ENCODE data around the gene ZNF80. TPM values are rescaled to one million over a fixed set of nuclear protein-coding genes. Genes with fewer than 3 reads are reported as not detected.

The ZNF80 gene
- polyA plus RNA-seq, 12 donors, result not detected

DNA sequence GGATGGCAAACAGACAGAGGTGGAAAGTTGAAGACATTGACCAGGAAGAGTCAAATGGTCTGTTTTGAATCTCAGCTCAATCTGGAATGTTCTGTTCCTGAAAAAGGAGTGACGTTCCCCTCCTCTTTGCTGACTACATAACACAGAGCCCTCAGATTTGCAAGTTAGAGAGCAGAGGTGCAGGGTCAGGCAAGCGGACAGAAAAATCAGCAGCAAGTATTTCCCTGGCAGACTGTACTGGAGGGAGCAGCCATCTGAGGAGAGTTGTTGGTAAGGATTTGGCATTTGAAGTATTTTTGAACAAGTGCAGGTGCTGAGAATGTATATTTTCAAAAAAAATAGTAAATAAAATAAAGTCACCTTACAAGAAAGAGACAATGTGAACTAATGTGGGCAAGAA, 17.6 kb downstream of the ZNF80 start:
- DNase-seq, result no peak

DNA sequence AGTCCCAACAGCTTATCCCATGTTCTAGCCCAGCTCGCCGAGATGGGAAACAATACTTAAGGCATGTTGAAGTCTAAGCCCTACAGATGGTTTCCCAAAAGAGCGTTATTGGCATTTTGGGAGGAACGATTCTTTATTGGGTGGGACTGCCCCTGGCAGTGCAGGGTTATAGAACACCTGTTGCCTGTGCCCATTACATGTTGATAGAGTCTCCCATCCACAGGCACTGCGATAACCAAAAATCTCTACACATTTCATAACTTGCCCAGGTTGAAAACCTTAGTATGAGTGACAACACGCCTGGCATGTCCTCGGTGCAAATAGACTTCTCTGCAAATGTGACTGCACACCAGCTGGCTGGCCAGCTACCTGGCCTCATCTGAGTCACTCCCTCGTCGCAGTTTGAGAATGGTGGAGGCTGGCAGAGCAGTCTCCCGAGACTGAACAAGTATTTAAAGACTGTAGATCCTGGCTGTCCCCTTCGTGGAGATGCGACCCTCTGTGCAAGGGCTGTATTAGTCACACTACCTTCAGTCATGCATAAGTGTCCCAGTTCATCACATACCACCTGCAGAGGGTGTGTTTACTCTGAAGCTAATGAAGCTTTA, 18.7 kb downstream of the ZNF80 start:
- no peak for DNase-seq

DNA sequence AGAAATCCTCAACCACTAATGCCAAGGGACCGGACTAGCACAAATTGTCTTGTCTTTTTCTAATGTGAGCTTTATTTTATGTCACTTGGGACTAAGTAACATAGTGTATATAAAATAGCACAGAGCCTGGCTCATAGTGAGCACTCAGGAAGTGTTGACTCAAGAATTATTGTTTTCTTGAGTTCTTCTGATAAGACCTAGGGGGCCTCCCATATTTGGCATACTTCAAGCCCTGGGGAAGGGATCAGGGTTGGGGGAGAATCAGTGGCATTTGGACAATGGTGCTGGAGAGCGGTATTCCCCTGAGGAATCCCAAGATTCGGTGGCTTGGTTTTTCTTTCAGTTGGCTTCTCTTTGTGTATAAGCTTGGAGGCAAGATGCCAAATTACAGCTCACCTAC, 19.4 kb downstream of the ZNF80 start:
- DNase-seq, result no peak

DNA sequence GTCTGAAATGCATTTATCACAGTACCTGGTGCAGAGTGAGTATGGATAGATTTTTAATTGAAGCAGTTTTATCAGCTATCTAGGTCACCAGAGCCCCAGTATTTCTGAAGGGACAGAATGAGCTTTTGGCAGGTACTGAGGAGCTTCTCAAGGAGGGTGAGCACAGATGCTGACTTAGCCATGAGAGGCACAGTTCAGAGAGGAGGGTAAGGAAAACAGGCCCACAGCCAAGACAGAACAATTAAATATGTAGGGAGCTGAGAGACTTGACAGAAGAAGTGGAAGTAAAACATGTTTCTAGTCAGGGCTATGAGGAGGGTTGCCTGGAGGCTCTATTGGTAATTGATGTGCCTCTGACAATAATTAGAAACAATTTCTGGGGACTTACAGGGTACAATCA, 20.1 kb downstream of the ZNF80 start:
- no peak for DNase-seq

DNA sequence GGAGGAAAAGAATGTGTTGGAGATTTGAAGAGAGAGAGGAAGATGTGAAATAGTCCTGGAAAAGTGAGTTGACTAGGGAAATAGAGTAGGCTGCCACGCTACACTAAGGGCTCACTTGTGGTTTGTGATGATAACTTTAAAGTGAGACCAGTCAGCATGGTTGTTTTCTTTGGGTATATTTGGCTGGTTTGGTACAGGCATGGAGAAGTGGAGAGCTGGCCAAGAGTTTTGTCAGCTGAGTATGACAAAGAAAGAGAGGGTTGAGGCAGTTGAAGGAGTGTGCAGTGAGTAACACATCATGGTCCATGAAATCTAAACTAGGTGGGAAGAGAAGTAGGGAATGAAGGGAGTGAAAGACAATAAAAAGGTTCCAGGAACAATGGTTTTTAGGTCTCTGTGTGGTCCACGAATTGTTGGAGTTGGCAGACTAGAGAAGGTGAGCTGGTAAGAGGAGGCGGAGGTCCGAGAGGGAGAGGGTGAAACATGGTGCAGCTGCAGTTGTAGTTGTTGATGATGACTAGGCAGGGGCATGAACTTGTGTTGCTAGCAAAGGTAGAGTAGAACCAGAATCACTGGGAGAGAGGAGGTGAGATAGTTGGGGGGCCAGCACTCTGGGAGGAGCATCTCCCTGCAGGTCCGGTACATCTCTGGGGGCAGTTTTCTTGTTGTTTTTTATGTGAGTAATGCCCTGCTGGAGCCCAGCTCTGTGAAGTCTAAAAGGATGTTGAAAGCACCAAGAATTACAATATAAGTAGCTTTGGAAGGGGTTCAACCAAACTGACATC, 21.0 kb downstream of the ZNF80 start:
- no peak for DNase-seq

GRCh38 chr3:114214542-114215341, 22.6 kb downstream of the ZNF80 start:
- DNase-seq, result no peak

DNA sequence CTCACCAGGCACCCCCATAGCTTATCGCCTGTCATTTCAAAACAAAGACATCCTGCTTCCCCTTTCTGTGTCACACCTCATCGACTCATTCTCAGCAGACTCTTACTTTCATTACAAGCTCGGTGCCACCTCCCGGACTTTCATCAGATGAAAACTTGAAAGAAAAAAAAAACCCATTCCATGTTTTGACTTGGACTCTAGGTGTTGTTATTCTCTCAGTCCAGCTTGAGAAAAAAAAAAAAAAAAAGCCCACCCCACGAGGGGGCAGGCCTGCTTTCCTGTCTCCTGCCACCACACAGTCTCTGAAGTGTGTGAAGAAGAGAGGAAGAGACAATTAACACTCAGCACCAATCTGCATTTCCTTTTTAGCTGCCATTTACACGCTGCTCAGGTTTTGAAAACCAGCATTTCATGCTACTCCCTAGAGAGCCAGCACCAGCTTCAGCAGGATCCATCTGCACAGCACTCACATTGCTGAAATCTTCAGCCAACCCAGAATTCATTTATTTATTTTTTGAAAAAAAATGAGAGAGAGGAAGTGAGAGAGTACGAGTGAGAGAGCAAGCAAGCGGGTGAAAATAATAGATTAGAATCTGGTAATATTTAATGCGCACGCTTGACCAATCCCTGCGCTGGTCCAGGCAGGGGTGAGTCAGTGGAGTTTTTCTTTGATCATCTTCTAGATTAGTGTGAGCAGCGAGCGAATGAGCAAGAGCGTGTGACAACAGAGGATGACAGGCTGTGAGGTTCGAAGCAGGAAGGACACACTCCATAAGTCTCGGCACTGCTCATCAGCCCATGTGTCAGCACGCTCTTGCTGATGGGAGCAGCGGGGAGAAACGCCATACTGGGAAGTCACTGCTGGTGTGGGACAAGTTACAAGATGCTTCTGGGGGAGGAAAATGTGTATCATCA, 23.5 kb downstream of the ZNF80 start:
- DNase-seq, result peak; percentile 27

- no peak for DNase-seq
Observed at GRCh38 chr3:114213292-114213626, 24.1 kb downstream of the ZNF80 start.

DNA sequence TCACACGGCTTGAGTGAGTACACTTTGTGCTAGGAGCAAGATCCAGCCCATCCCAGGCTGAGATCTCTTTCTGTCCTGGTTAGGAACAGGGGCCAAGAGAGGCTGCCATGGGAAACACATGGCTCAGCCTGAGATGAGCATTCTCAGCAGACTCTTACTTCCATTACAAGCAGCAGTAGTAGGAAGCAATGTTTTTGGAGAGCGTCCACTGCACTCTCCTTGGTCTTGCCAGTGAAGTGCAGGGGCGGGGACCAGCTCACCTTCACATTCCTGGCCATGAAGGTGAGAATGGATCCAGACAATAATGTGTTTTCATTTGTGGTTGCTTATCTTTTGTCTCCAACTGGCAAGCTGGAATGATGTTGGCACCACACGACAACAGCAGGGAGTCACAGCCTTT, 24.7 kb downstream of the ZNF80 start:
- no peak for DNase-seq

DNA sequence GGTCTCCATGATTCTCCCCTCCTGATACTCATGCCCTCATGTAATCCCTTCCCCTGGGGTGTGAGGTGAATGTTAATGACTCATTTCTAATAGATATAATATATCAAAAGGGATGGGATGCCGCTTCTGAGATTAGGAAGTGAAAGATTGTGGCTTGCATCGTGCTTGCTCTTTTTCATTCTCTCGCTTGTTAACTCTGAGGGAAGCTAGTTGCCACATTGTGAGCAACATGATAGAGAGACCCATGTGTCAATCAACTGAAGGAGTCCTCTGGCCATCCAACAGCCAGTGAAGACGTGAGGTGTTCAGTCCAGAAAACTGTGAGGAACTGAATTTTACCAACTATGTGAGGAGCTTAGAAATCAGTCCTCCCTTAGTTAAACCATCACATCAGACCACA, 29.6 kb downstream of the ZNF80 start:
- no peak for DNase-seq

- no peak for DNase-seq
Observed at GRCh38 chr3:114206342-114206741, 31.0 kb downstream of the ZNF80 start.

GRCh38 chr3:114205541-114205940, 31.8 kb downstream of the ZNF80 start:
- DNase-seq, result no peak

- DNase-seq, result no peak
Observed at GRCh38 chr3:114194750-114195149, 42.6 kb downstream of the ZNF80 start.

DNA sequence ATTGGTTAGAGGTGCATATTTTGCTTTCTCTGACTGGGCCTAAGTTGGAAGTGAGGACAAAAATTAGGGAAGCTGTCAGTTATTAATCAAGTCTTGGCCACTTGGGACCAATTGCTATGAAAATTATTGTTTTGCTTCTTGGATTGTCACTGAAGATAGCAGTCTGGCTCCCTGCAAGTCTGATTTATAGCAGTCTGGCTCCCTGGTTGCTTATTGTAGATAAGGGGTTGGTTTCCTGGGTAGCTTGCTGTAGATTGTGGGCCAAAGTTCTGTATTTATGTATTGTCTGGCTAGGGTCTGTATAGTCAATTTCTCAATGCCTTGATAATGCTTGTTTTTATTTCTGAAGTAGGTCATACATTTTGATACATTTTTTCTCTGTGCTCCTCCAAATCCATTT, 45.2 kb downstream of the ZNF80 start:
- DNase-seq, result no peak

DNA sequence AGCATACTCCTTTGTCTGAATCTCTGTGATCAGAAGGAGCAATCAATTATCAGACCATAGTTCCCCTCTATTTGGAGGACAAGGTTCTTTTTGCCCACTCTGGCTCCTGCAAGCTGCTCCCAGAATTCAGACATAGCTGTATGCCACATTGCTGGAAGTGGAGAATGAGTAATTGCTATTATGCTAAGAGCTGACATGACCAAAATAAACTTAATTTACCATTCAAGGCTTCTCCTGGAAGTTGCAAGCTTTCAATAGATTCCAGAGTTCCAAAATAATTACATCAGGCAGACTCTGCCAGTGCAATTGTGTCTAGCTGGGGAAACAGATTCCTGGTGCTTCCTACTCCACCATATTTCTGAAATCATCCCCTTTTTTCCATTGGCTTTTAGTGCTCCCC, 50.9 kb downstream of the ZNF80 start:
- DNase-seq, result no peak

Other genes starting within 250 kb of the ZNF80 start
- 10 to 100 TPM in 1 of 12 donors, 1 to 10 TPM in 9, not detected in 2; 2.4 to 14.4 (median 4.7) TPM for gene CCDC191, start 181.1 kb downstream of the ZNF80 start, polyA plus RNA-seq (ENCODE audit: insufficient read length in 12 of 12)
- 10 to 100 TPM in 11 of 12 donors, not detected in 1; 11.3 to 24.3 (median 15.1) TPM for gene QTRT2, start 180.8 kb downstream of the ZNF80 start, polyA plus RNA-seq (ENCODE audit: insufficient read length in 12 of 12)
- not detected for gene DRD3, start 58.5 kb downstream of the ZNF80 start, polyA plus RNA-seq (ENCODE audit: insufficient read length in 12 of 12)
- gene TIGIT, start 56.5 kb upstream of the ZNF80 start, polyA plus RNA-seq (ENCODE audit: insufficient read length in 12 of 12), result under 1 TPM in 6 of 12 donors, not detected in 6; 0.05 to 0.41 (median 0.21) TPM